Left renal cortex interstitium (tissue), 4 donors: ENCODE results near the gene EP300. TPM values are rescaled to one million over a fixed set of nuclear protein-coding genes. Genes with fewer than 3 reads are reported as not detected.
"Not testable (repeated sequence)": the region's sequence is repeated elsewhere in the genome, so short reads cannot be mapped to it uniquely, and the experiment has no call there.

Source experiments
- DNase-seq, 4 donors: peaks; one replicate each; pipeline ENCODE4 v3.0.0-alpha.2; 2013; ENCODE audit warnings: low read depth in 4 of 4, low spot score in 2 of 4, missing footprints in 1 of 4
- polyA plus RNA-seq, 4 donors: library from polyadenylated mRNA; unstranded; fragments of 120-200 nt; gene quantifications; one replicate each; pipeline ENCODE4 v1.2.1, GENCODE V29; 2013; ENCODE audit not compliant: insufficient read length in 4 of 4

Gene EP300
- 10 to 100 TPM; 41.7 to 73.9 (median 59.4) TPM for polyA plus RNA-seq

- peak in 2 of 4 donors; percentile 72 to 78 for DNase-seq
These were observed at the start of gene EP300 for GRCh38 chr22:41092023-41092817. Gene EP300, plus strand, starts transcription at chr22:41092592. Its CDS starts 413 bp downstream, at chr22:41093005.

GRCh38 chr22:41043722-41044121, 48.7 kb upstream of the EP300 start:
- no peak for DNase-seq

GRCh38 chr22:41045575-41045974, 46.8 kb upstream of the EP300 start:
- not testable (repeated sequence) for DNase-seq

- DNase-seq, result no peak
These were observed 44.6 kb upstream of the EP300 start for GRCh38 chr22:41047801-41048211.

- DNase-seq, result not testable (repeated sequence)
These were observed 44.0 kb upstream of the EP300 start for GRCh38 chr22:41048345-41048744.

- DNase-seq, result peak in 3 of 4 donors; percentile 48 to 59 (median 50)
These were observed 43.3 kb upstream of the EP300 start for GRCh38 chr22:41048791-41049717.

GRCh38 chr22:41049795-41050194, 42.6 kb upstream of the EP300 start:
- not testable (repeated sequence) for DNase-seq

GRCh38 chr22:41050883-41051282, 41.5 kb upstream of the EP300 start:
- DNase-seq, result no peak

- peak in 1 of 4 donors; percentile 8 for DNase-seq
These were observed 39.5 kb upstream of the EP300 start for GRCh38 chr22:41052661-41053490.

- no peak for DNase-seq
These were observed 35.3 kb upstream of the EP300 start for GRCh38 chr22:41057076-41057475.

- no peak for DNase-seq
These were observed 30.2 kb upstream of the EP300 start for GRCh38 chr22:41062146-41062545.

GRCh38 chr22:41064326-41064725, 28.1 kb upstream of the EP300 start:
- DNase-seq, result not testable (repeated sequence)

GRCh38 chr22:41066341-41066740, 26.1 kb upstream of the EP300 start:
- not testable (repeated sequence) for DNase-seq

- DNase-seq, result not testable (repeated sequence)
These were observed 24.4 kb upstream of the EP300 start for GRCh38 chr22:41067968-41068367.

- DNase-seq, result no peak
These were observed 21.6 kb upstream of the EP300 start for GRCh38 chr22:41070665-41071331.

GRCh38 chr22:41074061-41074460, 18.3 kb upstream of the EP300 start:
- DNase-seq, result no peak

- DNase-seq, result no peak
These were observed 17.9 kb upstream of the EP300 start for GRCh38 chr22:41074466-41074865.

- no peak for DNase-seq
These were observed 17.3 kb upstream of the EP300 start for GRCh38 chr22:41074941-41075710.

- DNase-seq, result no peak
These were observed 16.4 kb upstream of the EP300 start for GRCh38 chr22:41075946-41076345.
